ENCODE results near the gene CCDC83. TPM values are rescaled to one million over a fixed set of nuclear protein-coding genes. Genes with fewer than 3 reads are reported as not detected.

The CCDC83 gene
- total and polyA plus RNA-seq, 9 of the 15 experiments (the other 6 are each of a cell fraction or from before 2014, with no cell fraction given): not detected

GRCh38 chr11:85874265-85874664 lies 19.1 kb downstream of the CCDC83 start:
- Histone ChIP-seq H3K36me3 (ENCODE audit: control insufficient read depth, insufficient read depth, low read length) (no peaks in the 10 kb centered on the region), H3K27ac (ENCODE audit: extremely low read depth, low read depth, low read length) (no peak overlapping the region), H3K9me1 (ENCODE audit: control insufficient read depth, insufficient read depth, low read length) (no peaks in the 10 kb centered on the region), H3K4me1 (replicated peaks in 1 of 2; ENCODE audit: control insufficient read depth in 2 of 2, insufficient read depth in 2 of 2, low read length in 2 of 2) (no peaks in the 10 kb centered on the region), H4K20me1 (replicated peaks; ENCODE audit: control insufficient read depth, insufficient read depth, low read length) (no peaks in the 10 kb centered on the region), H3K9ac (ENCODE audit: insufficient read depth in 1 of 2, low read depth in 2 of 2, low read length in 2 of 2) (no peak overlapping the region), H3K27me3 (ENCODE audit: control insufficient read depth in 2 of 2, insufficient read depth in 2 of 2, low read length in 2 of 2) (peaks cover 0 to 5% of the 10 kb centered on the region in 2 experiments; a peak in 1 of 5 replicates), H3K4me2 (ENCODE audit: insufficient read depth, low read length) (no peak overlapping the region), H2AFZ (ENCODE audit: low read depth, low read length) (no peak overlapping the region), H3K79me2 (ENCODE audit: control insufficient read depth, insufficient read depth, low read length) (no peaks in the 10 kb centered on the region), H3K9me3 (replicated peaks; ENCODE audit: control insufficient read depth, insufficient read depth, low read depth, low read length) (no peaks in the 10 kb centered on the region), H3K4me3 (no peak overlapping the region)
- no peak for FAIRE-seq
- in situ Hi-C loops (cut with MboI) (no loop called here), intact Hi-C loops (cut with micrococcal nuclease) (no loop called here)
- no peak for DNase-seq (ENCODE audit: extremely low read depth in 1 of 4, low spot score in 3 of 4)
- ChIA-PET POLR2A (interaction anchor here (1.3 to 2.6 kb wide), 2 partner anchors 9 to 20 kb away, joined by 6 read pairs; partner anchors contain the start of gene CCDC83), CTCF (ENCODE audit: low intra/inter-chr PET ratio) (no interaction called here)
- WGBS (ENCODE audit: insufficient coverage, low coverage, missing lambda C conversion rate): 0% methylated on average over 1 of the region's 1 CpG
- no peak for ATAC-seq
- BruUV-seq (replicated peaks): no TSS peak
- TF ChIP-seq SRSF1 (IDR thresholded peaks at IDR 0.05; ENCODE audit: low read depth, low read length) (no peak), NFE2 (IDR thresholded peaks at IDR 0.05; ENCODE audit: low read depth) (no peak), NCOA2 (IDR thresholded peaks at IDR 0.05; ENCODE audit: partially characterized antibody in 2 of 2) (no peak), ZFP30 (CRISPR knock-in tag; IDR thresholded peaks at IDR 0.05; ENCODE audit: borderline replicate concordance) (no peak), NEUROD1 (IDR thresholded peaks at IDR 0.05; ENCODE audit: borderline replicate concordance, low read depth, low read length, partially characterized antibody) (no peak), ILK (tag; IDR thresholded peaks at IDR 0.05; ENCODE audit: borderline replicate concordance, low read depth) (no peak), KAT2B (IDR thresholded peaks at IDR 0.05; ENCODE audit: low read depth, low read length) (no peak), TAL1 (IDR thresholded peaks at IDR 0.05) (no peak), SRSF7 (optimal IDR thresholded peaks at IDR 0.05; ENCODE audit: low read depth, low read length) (no peak), ZBTB40 (IDR thresholded peaks at IDR 0.05) (no peak), ZBTB40 (CRISPR knock-in tag; IDR thresholded peaks at IDR 0.05) (no peak), CBX8 (IDR thresholded peaks at IDR 0.05; ENCODE audit: borderline replicate concordance, extremely low read depth, low read depth, low read length, poor library complexity, severe bottlenecking) (no peak)
- TF ChIP-seq, protein P1, sequence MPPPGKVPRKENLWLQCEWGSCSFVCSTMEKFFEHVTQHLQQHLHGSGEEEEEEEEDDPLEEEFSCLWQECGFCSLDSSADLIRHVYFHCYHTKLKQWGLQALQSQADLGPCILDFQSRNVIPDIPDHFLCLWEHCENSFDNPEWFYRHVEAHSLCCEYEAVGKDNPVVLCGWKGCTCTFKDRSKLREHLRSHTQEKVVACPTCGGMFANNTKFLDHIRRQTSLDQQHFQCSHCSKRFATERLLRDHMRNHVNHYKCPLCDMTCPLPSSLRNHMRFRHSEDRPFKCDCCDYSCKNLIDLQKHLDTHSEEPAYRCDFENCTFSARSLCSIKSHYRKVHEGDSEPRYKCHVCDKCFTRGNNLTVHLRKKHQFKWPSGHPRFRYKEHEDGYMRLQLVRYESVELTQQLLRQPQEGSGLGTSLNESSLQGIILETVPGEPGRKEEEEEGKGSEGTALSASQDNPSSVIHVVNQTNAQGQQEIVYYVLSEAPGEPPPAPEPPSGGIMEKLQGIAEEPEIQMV (tag; conservative IDR thresholded peaks at IDR 0.05; ENCODE audit: low read depth): no peak

Data from K562 (cell line).